Left ventricle myocardium inferior (tissue), 1 donor: Measurements from ENCODE around the gene KCNK7. TPM values are rescaled to one million over a fixed set of nuclear protein-coding genes. Genes with fewer than 3 reads are reported as not detected.

ENCODE experiments used
- DNase-seq: peaks from one replicate; pipeline ENCODE4 v3.0.0-alpha.2; 2020
- H3K27ac ChIP-seq: fragments of 200-600 bp; replicated peaks from 2 replicates; pipeline ENCODE4 v1.8.0; 2021
- H3K27me3 ChIP-seq: fragments of 200-600 bp; 2 replicates; pipeline ENCODE4 v1.8.0; 2021; ENCODE audit warnings: low read depth
- H3K36me3 ChIP-seq: fragments of 200-600 bp; 2 replicates; pipeline ENCODE4 v1.8.0; 2021
- H3K4me1 ChIP-seq: fragments of 200-600 bp; 2 replicates; pipeline ENCODE4 v1.8.0; 2021
- H3K4me3 ChIP-seq: fragments of 200-600 bp; 2 replicates; pipeline ENCODE4 v1.8.0; 2021; ENCODE audit warnings: mild to moderate bottlenecking, moderate library complexity
- H3K9me3 ChIP-seq: fragments of 200-600 bp; replicated peaks from 2 replicates; pipeline ENCODE4 v1.8.0; 2021
- CTCF ChIP-seq: fragments of 200-600 bp; IDR thresholded peaks from 2 replicates; pipeline ENCODE4 v1.8.0; 2021; ENCODE audit warnings: antibody characterized with exemption, mild to moderate bottlenecking, borderline replicate concordance
- intact Hi-C: fragments of 100-400 bp; cut with micrococcal nuclease; formaldehyde crosslinking; loops from one replicate; pipeline ENCODE4 v1.11.0; 2022
- total RNA-seq: library from RNA; stranded (reverse); fragmentation: NEBNext Ultra II Directional; extraction: Animal tissue kit (Norgen Biotek cat#: 25700); gene quantifications from one replicate; pipeline ENCODE4 v1.2.1, GENCODE V29; 2021
- donor health status: DM: no; HTN: yes; CAD: no; lungs with severe emphysema.

The KCNK7 gene
- total RNA-seq, 1 donor from 2014 or later: 0.85 TPM

GRCh38 chr11:65611758-65612603 lies 16.4 kb upstream of the KCNK7 start:
- H3K4me3 ChIP-seq: peak overlapping the region; percentile 93
- intact Hi-C loops: no loop called here
- H3K4me1 ChIP-seq: peaks cover 91% of the 10 kb centered on the region
- H3K27me3 ChIP-seq: no peaks in the 10 kb centered on the region
- peaks cover 53% of the 10 kb centered on the region for H3K36me3 ChIP-seq
- no peak for DNase-seq
- no peaks in the 10 kb centered on the region for H3K9me3 ChIP-seq
- peak overlapping the region; percentile 94 for H3K27ac ChIP-seq
- no peak for TF ChIP-seq CTCF

- peak; percentile 68 for DNase-seq
- no peak for TF ChIP-seq CTCF
Observed at GRCh38 chr11:65611028-65611757, 15.6 kb upstream of the KCNK7 start.

DNA sequence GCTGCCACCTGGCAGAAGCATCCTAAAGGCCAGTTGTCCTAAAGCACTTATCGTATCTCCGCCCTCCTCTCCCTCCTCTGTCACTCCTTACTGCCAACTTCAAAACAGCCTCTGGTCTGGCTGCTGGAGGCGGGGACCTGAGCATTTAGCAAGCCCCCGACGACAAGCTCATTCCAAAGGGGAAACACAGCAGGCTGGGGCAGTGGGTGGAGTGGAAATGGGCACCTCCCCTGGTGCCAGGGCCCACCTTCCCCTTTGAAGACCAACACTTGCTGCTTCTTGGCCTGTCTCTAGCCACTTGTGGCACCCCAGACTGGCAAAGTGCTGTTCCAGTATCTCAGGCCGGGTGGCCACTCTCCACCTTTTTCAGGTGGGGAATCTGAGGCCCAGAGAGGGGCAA lies 14.8 kb upstream of the KCNK7 start:
- H3K4me1 ChIP-seq: peaks cover 88% of the 10 kb centered on the region
- peaks cover 65% of the 10 kb centered on the region for H3K36me3 ChIP-seq
- intact Hi-C loops: no loop called here
- H3K27me3 ChIP-seq: no peaks in the 10 kb centered on the region
- no peak for DNase-seq
- no peaks in the 10 kb centered on the region for H3K9me3 ChIP-seq
- no peak for TF ChIP-seq CTCF
- peak overlapping the region; percentile 93 for H3K4me3 ChIP-seq
- H3K27ac ChIP-seq: peak overlapping the region; percentile 94

More at GRCh38 chr11:65611028-65611757, 15.6 kb upstream of the KCNK7 start:
- Histone ChIP-seq H3K36me3 (peaks cover 57% of the 10 kb centered on the region), H3K9me3 (no peaks in the 10 kb centered on the region), H3K4me3 (peak overlapping the region; percentile 93), H3K27me3 (no peaks in the 10 kb centered on the region), H3K27ac (peak overlapping the region; percentile 94), H3K4me1 (peaks cover 90% of the 10 kb centered on the region)
- intact Hi-C loops: no loop called here

DNA sequence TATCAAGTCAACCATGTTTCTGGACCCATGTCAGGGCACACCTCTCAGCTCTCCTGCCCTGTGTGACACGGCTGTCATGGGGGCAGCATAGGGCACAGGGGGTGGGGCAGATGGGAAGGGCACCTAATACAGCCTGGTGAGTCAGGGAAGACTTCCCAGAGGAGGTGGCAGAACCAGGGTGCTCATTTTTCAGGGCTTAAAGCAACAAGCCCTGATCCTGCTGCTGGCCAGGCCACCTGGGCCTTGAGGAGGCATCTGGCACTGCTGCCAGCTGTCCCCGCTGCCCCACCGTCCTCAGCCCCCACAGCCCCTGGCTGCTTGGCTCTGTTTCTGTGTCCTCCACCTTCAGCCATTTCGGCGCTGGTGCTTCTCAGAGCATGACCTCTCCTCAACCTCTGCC lies 14.1 kb upstream of the KCNK7 start:
- intact Hi-C loops: no loop called here
- peak overlapping the region; percentile 94 for H3K27ac ChIP-seq
- H3K9me3 ChIP-seq: no peaks in the 10 kb centered on the region
- no peak for DNase-seq
- no peak for TF ChIP-seq CTCF
- H3K36me3 ChIP-seq: peaks cover 72% of the 10 kb centered on the region
- peaks cover 85% of the 10 kb centered on the region for H3K4me1 ChIP-seq
- no peaks in the 10 kb centered on the region for H3K27me3 ChIP-seq
- peak overlapping the region; percentile 93 for H3K4me3 ChIP-seq

GRCh38 chr11:65609229-65609628 lies 13.6 kb upstream of the KCNK7 start:
- Histone ChIP-seq H3K4me3 (peak overlapping the region; percentile 93), H3K27me3 (no peaks in the 10 kb centered on the region), H3K27ac (peak overlapping the region; percentile 94), H3K9me3 (no peaks in the 10 kb centered on the region), H3K4me1 (peaks cover 82% of the 10 kb centered on the region), H3K36me3 (peaks cover 76% of the 10 kb centered on the region)
- DNase-seq: no peak
- intact Hi-C loops: no loop called here
- no peak for TF ChIP-seq CTCF
